Activated CD8-positive, alpha-beta memory T cell treated with anti-CD3 and anti-CD28 coated beads, Interleukin-2, amount 50 U/mL, for 1 hour (primary cell): Measurements from ENCODE around the gene ATP5F1E.

ENCODE experiments used
- DNase-seq: peaks from one replicate; pipeline ENCODE4 v3.0.0-alpha.2; 2020; ENCODE audit errors: extremely low read depth

ATP5F1E gene

GRCh38 chr20:59005523-59006166 lies 26.5 kb downstream of the ATP5F1E start:
- no peak for DNase-seq

- no peak for DNase-seq
Observed at GRCh38 chr20:59004763-59005522, 27.2 kb downstream of the ATP5F1E start.

GRCh38 chr20:59004493-59004762 lies 27.7 kb downstream of the ATP5F1E start:
- no peak for DNase-seq

GRCh38 chr20:59003836-59004492 lies 28.2 kb downstream of the ATP5F1E start:
- DNase-seq = no peak

- DNase-seq = no peak
Observed at GRCh38 chr20:59002874-59003399, 29.2 kb downstream of the ATP5F1E start.

GRCh38 chr20:59002388-59002787 lies 29.7 kb downstream of the ATP5F1E start:
- no peak for DNase-seq

- DNase-seq = no peak
Observed at GRCh38 chr20:59001449-59002171, 30.5 kb downstream of the ATP5F1E start.

GRCh38 chr20:59001068-59001448 lies 31.1 kb downstream of the ATP5F1E start:
- no peak for DNase-seq

- DNase-seq = no peak
Observed at GRCh38 chr20:59000326-59000725, 31.8 kb downstream of the ATP5F1E start.

- no peak for DNase-seq
Observed at GRCh38 chr20:58998656-58999055, 33.5 kb downstream of the ATP5F1E start.

- DNase-seq = no peak
Observed at GRCh38 chr20:58997141-58997770, 34.9 kb downstream of the ATP5F1E start.

- no peak for DNase-seq
Observed at GRCh38 chr20:58996226-58996611, 35.9 kb downstream of the ATP5F1E start.

GRCh38 chr20:58995461-58996225 lies 36.5 kb downstream of the ATP5F1E start:
- DNase-seq = no peak

GRCh38 chr20:58994390-58995159 lies 37.6 kb downstream of the ATP5F1E start:
- DNase-seq = no peak

- no peak for DNase-seq
Observed at GRCh38 chr20:58993332-58994248, 38.5 kb downstream of the ATP5F1E start.

- no peak for DNase-seq
Observed at GRCh38 chr20:58992911-58993310, 39.2 kb downstream of the ATP5F1E start.

- DNase-seq = no peak
Observed at GRCh38 chr20:58991715-58992114, 40.4 kb downstream of the ATP5F1E start.

GRCh38 chr20:58990651-58991445 lies 41.3 kb downstream of the ATP5F1E start:
- DNase-seq = no peak
